GM23338 (cell line): Measurements from ENCODE around the gene CABLES1. TPM values are rescaled to one million over a fixed set of nuclear protein-coding genes. Genes with fewer than 3 reads are reported as not detected.

Experiments
- ATAC-seq: fragments of 200-7000 bp; cut with Tn5 transposase; 3 replicates; pipeline ENCODE4 v1.9.1; 2020
- DNase-seq: peaks from one replicate; pipeline ENCODE4 v3.0.0-alpha.2; 2015; ENCODE audit warnings: low spot score
- H2AFZ ChIP-seq: fragments of 200-600 bp; sonication (generic); 2 replicates; pipeline ENCODE4 v1.8.0; 2016; ENCODE audit warnings: antibody characterized with exemption, mild to moderate bottlenecking, moderate library complexity
- H3F3A ChIP-seq: fragments of 200-600 bp; sonication (generic); replicated peaks from 2 replicates; pipeline ENCODE4 v1.8.0; 2017; ENCODE audit warnings: antibody characterized with exemption, mixed run types, low read depth
- H3K27ac ChIP-seq: fragments of 200-600 bp; sonication (generic); 2 replicates; pipeline ENCODE4 v1.6.1; 2016; ENCODE audit warnings: low read depth
- H3K27me3 ChIP-seq: fragments of 200-600 bp; sonication (generic); 2 replicates; pipeline ENCODE4 v1.8.0; 2016; ENCODE audit warnings: mild to moderate bottlenecking, mixed run types, moderate library complexity; ENCODE audit not compliant: insufficient read depth
- H3K36me3 ChIP-seq: fragments of 200-600 bp; sonication (generic); 2 replicates; pipeline ENCODE4 v1.8.0; 2016; ENCODE audit warnings: mild to moderate bottlenecking; ENCODE audit not compliant: insufficient read depth
- H3K4me1 ChIP-seq: fragments of 200-600 bp; sonication (generic); 2 replicates; pipeline ENCODE4 v1.8.0; 2016; ENCODE audit warnings: mild to moderate bottlenecking, moderate library complexity; ENCODE audit not compliant: insufficient read depth
- H3K4me2 ChIP-seq: fragments of 200-600 bp; sonication (generic); 2 replicates; pipeline ENCODE4 v1.7.1; 2017; ENCODE audit warnings: mixed run types
- H3K4me3 ChIP-seq: fragments of 200-600 bp; sonication (generic); 2 replicates; pipeline ENCODE4 v1.6.1; 2016; ENCODE audit warnings: mixed run types
- H3K79me2 ChIP-seq: fragments of 200-600 bp; sonication (generic); replicated peaks from 2 replicates; pipeline ENCODE4 v1.8.0; 2017; ENCODE audit warnings: mild to moderate bottlenecking; ENCODE audit not compliant: insufficient read depth
- H3K9me2 ChIP-seq: fragments of 200-600 bp; sonication (generic); 2 replicates; pipeline ENCODE4 v1.8.0; 2017; ENCODE audit not compliant: insufficient read depth
- H4K20me1 ChIP-seq: fragments of 200-600 bp; sonication (generic); replicated peaks from 2 replicates; pipeline ENCODE4 v1.8.0; 2017; ENCODE audit warnings: mild to moderate bottlenecking; ENCODE audit not compliant: insufficient read depth
- H3K27ac Mint-ChIP-seq: 2 replicates; pipeline ENCODE4 v1.8.0; 2020; ENCODE audit warnings: inconsistent platforms, mild to moderate bottlenecking, moderate library complexity, mixed read lengths
- H3K27me3 Mint-ChIP-seq: 3 replicates; pipeline ENCODE4 v1.8.0; 2022; ENCODE audit warnings: low read depth, mild to moderate bottlenecking, moderate library complexity, mixed read lengths, inconsistent platforms; ENCODE audit not compliant: insufficient read depth, poor library complexity
- H3K36me3 Mint-ChIP-seq: 3 replicates; pipeline ENCODE4 v1.8.0; 2021; ENCODE audit warnings: low read depth, mild to moderate bottlenecking, inconsistent platforms, moderate library complexity, mixed read lengths
- H3K4me1 Mint-ChIP-seq: 3 replicates; pipeline ENCODE4 v1.8.0; 2020; ENCODE audit warnings: mild to moderate bottlenecking, inconsistent platforms, mixed read lengths
- H3K4me3 Mint-ChIP-seq: 3 replicates; pipeline ENCODE4 v1.8.0; 2021; ENCODE audit warnings: moderate library complexity, mild to moderate bottlenecking, inconsistent platforms, mixed read lengths
- H3K9me3 Mint-ChIP-seq: 3 replicates; pipeline ENCODE4 v1.8.0; 2020; ENCODE audit warnings: moderate library complexity, mild to moderate bottlenecking, inconsistent platforms, mixed read lengths
- CTCF ChIP-seq, 2 experiments: fragments of 200-600 bp in 1 of 2; sonication (generic) in 1 of 2; conservative IDR thresholded peaks; 2 replicates each; pipeline versions ENCODE4 v1.5.1 to v1.6.1; 2016 to 2017; ENCODE audit warnings: antibody characterized with exemption in 2 of 2, low read depth in 2 of 2, mild to moderate bottlenecking in 2 of 2, moderate library complexity in 1 of 2
- EZH2 ChIP-seq: fragments of 200-600 bp; sonication (generic); IDR thresholded peaks from one replicate; pipeline ENCODE4 v1.8.0; 2017; ENCODE audit warnings: antibody characterized with exemption, mild to moderate bottlenecking, low read depth; ENCODE audit not compliant: unreplicated experiment
- EZH2phosphoT487 ChIP-seq: fragments of 200-600 bp; sonication (generic); IDR thresholded peaks from one replicate; pipeline ENCODE4 v1.8.1; 2018; ENCODE audit warnings: antibody characterized with exemption; ENCODE audit not compliant: unreplicated experiment
- JUNB ChIP-seq: IDR thresholded peaks from one replicate; pipeline ENCODE4 v1.6.1; 2016; ENCODE audit warnings: antibody characterized with exemption; ENCODE audit not compliant: unreplicated experiment
- NANOG ChIP-seq: IDR thresholded peaks from 2 replicates; pipeline ENCODE4 v1.6.1; 2016; ENCODE audit warnings: antibody characterized with exemption, borderline replicate concordance
- ZNF331 ChIP-seq: fragments of 250-450 bp; sonication (Bioruptor Pico); IDR thresholded peaks from 2 replicates; pipeline ENCODE4 v1.5.0; 2020; ENCODE audit warnings: low read depth, mild to moderate bottlenecking, moderate library complexity
- ZNF462 ChIP-seq: fragments of 250-450 bp; sonication (Bioruptor Pico); IDR thresholded peaks from 2 replicates; pipeline ENCODE4 v1.5.0; 2020; ENCODE audit warnings: mild to moderate bottlenecking, moderate library complexity
- polyA plus RNA-seq: library from polyadenylated mRNA; unstranded; fragments of >200 nt; fragmentation: Nextera tagmentation; extraction: Ambion mirVana; gene quantifications from 2 replicates; pipeline ENCODE4 v1.2.1, GENCODE V29; 2016
- total RNA-seq: library from RNA; depleted of rRNA; stranded (reverse); fragments of >200 nt; shearing (Covaris generic); gene quantifications from 2 replicates; pipeline ENCODE4 v1.2.3, GENCODE V29; 2014

Gene CABLES1
- total and polyA plus RNA-seq, 2 experiments from 2014 or later: 2.6 to 12.4 TPM

GRCh38 chr18:23228102-23229061 is 93.1 kb downstream of the CABLES1 start:
- H3K4me1 ChIP-seq: peaks cover 17% of the 10 kb centered on the region
- no peak for TF ChIP-seq NANOG
- TF ChIP-seq JUNB: no peak
- TF ChIP-seq EZH2phosphoT487: no peak
- TF ChIP-seq EZH2: no peak
- TF ChIP-seq ZNF462 (CRISPR knock-in tag): no peak
- TF ChIP-seq ZNF331: no peak
- no peak for TF ChIP-seq CTCF (conservative IDR thresholded peaks at IDR 0.05; ENCODE audit: low read depth in 2 of 2)
- H4K20me1 ChIP-seq: no peaks in the 10 kb centered on the region
- H3K4me1 Mint-ChIP-seq: peaks cover 31% of the 10 kb centered on the region
- peak overlapping the region; percentile 72 for H3K27ac Mint-ChIP-seq
- no peak overlapping the region for H2AFZ ChIP-seq
- H3K9me3 Mint-ChIP-seq: no peaks in the 10 kb centered on the region
- no peak overlapping the region for H3K4me3 Mint-ChIP-seq
- H3K4me3 ChIP-seq: no peak overlapping the region
- H3K27me3 Mint-ChIP-seq: peaks cover 5% of the 10 kb centered on the region
- DNase-seq (no peak), ATAC-seq (peak; percentile 35)
- H3K9me2 ChIP-seq: no peaks in the 10 kb centered on the region
- H3F3A ChIP-seq: no peaks in the 10 kb centered on the region
- H3K36me3 Mint-ChIP-seq: peaks cover 39% of the 10 kb centered on the region
- no peaks in the 10 kb centered on the region for H3K27me3 ChIP-seq
- no peaks in the 10 kb centered on the region; the same call in 1 of the 2 replicates for H3K36me3 ChIP-seq
- peak overlapping the region; percentile 21 for H3K27ac ChIP-seq
- no peaks in the 10 kb centered on the region for H3K79me2 ChIP-seq
- no peak overlapping the region for H3K4me2 ChIP-seq
